Measurements from ENCODE around the gene LSG1.

GRCh38 chr3:194686816-194687637 lies 15.0 kb upstream of the LSG1 start:
- TF ChIP-seq EP300 (IDR thresholded peaks at IDR 0.05; ENCODE audit: borderline replicate concordance) (no peak), EGR1 (IDR thresholded peaks at IDR 0.05) (no peak), TCF12 (IDR thresholded peaks at IDR 0.05; ENCODE audit: low read depth) (no peak), FOXM1 (IDR thresholded peaks at IDR 0.05; ENCODE audit: borderline replicate concordance, low read depth) (no peak), USF1 (IDR thresholded peaks at IDR 0.05) (no peak)

Data from Ishikawa (cell line).